Keratinocyte (primary cell): ENCODE data around the gene PLEKHG4. TPM values are rescaled to one million over a fixed set of nuclear protein-coding genes. Genes with fewer than 3 reads are reported as not detected.

Experiments
- DNase-seq: peaks from one replicate; pipeline ENCODE4 v3.0.0-alpha.2; 2011; ENCODE audit warnings: low read depth, missing footprints, low spot score
- FAIRE-seq: peaks from 2 replicates; lab custom pipeline; 2011; peaks lifted over from hg19 to GRCh38; lab: Jason Lieb, UNC
- H2AFZ ChIP-seq: 2 replicates; pipeline ENCODE4 v1.6.0; 2012; ENCODE audit warnings: low read length, control low read depth, inconsistent platforms; ENCODE audit not compliant: control insufficient read depth
- H3K27ac ChIP-seq: 2 replicates; pipeline ENCODE4 v1.5.1; 2011; ENCODE audit warnings: low read length; ENCODE audit not compliant: control insufficient read depth, insufficient read depth
- H3K27me3 ChIP-seq: 3 replicates; pipeline ENCODE4 v1.6.0; 2011; ENCODE audit warnings: low read length; ENCODE audit not compliant: control insufficient read depth, insufficient read depth; ENCODE audit errors: extremely low read depth
- H3K36me3 ChIP-seq, 2 experiments: 2 replicates in 1 of 2; 3 replicates in 1 of 2; pipeline ENCODE4 v1.5.1; 2011; ENCODE audit warnings: low read length in 2 of 2, mild to moderate bottlenecking in 1 of 2; ENCODE audit not compliant: control insufficient read depth in 2 of 2, insufficient read depth in 2 of 2; ENCODE audit errors: extremely low read depth in 1 of 2
- H3K4me1 ChIP-seq: 3 replicates; pipeline ENCODE4 v1.5.1; 2011; ENCODE audit warnings: low read length; ENCODE audit not compliant: control insufficient read depth, insufficient read depth; ENCODE audit errors: extremely low read depth
- H3K4me2 ChIP-seq: 3 replicates; pipeline ENCODE4 v1.6.0; 2011; ENCODE audit warnings: low read depth, low read length; ENCODE audit not compliant: control insufficient read depth, insufficient read depth; ENCODE audit errors: extremely low read depth
- H3K4me3 ChIP-seq, 3 experiments: fragments of 200-600 bp in 1 of 3; sonication (generic) in 1 of 3; 2 replicates in 2 of 3; 3 replicates in 1 of 3; pipeline ENCODE4 v1.5.1; 2011 to 2016; ENCODE audit warnings: low read length in 3 of 3, mild to moderate bottlenecking in 3 of 3, control low read depth in 2 of 3, inconsistent platforms in 1 of 3, low read depth in 1 of 3, mixed read lengths in 1 of 3, mixed run types in 1 of 3, moderate library complexity in 1 of 3; ENCODE audit not compliant: control insufficient read depth in 2 of 3, insufficient read depth in 2 of 3; ENCODE audit errors: extremely low read depth in 1 of 3
- H3K79me2 ChIP-seq: 2 replicates; pipeline ENCODE4 v1.6.0; 2012; ENCODE audit warnings: low read length; ENCODE audit not compliant: control insufficient read depth, insufficient read depth
- H3K9ac ChIP-seq: 3 replicates; pipeline ENCODE4 v1.6.0; 2011; ENCODE audit warnings: low read length; ENCODE audit not compliant: control insufficient read depth, insufficient read depth; ENCODE audit errors: extremely low read depth
- H3K9me1 ChIP-seq: 3 replicates; pipeline ENCODE4 v1.6.0; 2011; ENCODE audit warnings: low read length; ENCODE audit not compliant: control insufficient read depth, insufficient read depth; ENCODE audit errors: extremely low read depth
- H3K9me3 ChIP-seq: 2 replicates; pipeline ENCODE4 v1.5.1; 2012; ENCODE audit warnings: low read depth, low read length; ENCODE audit not compliant: control insufficient read depth
- H4K20me1 ChIP-seq: 3 replicates; pipeline ENCODE4 v1.6.0; 2011; ENCODE audit warnings: low read length; ENCODE audit not compliant: control insufficient read depth, insufficient read depth; ENCODE audit errors: extremely low read depth
- CTCF ChIP-seq, 3 experiments: IDR thresholded peaks in 1 of 3; conservative IDR thresholded peaks in 1 of 3; optimal IDR thresholded peaks in 1 of 3; 2 replicates in 2 of 3; 3 replicates in 1 of 3; pipeline versions ENCODE3 to v1.5.1; 2011; ENCODE audit warnings: low read length in 3 of 3, mild to moderate bottlenecking in 3 of 3, moderate library complexity in 2 of 3, control low read depth in 1 of 3, inconsistent platforms in 1 of 3; ENCODE audit not compliant: insufficient read depth in 2 of 3; ENCODE audit errors: extremely low read depth in 1 of 3
- EZH2 ChIP-seq: IDR thresholded peaks from one replicate; pipeline ENCODE4 v1.6.1; 2012; ENCODE audit warnings: inconsistent platforms, mild to moderate bottlenecking, low read length, moderate library complexity
- dilution Hi-C: fragments of 300-500 bp; cut with MboI; formaldehyde crosslinking; loops from one replicate; pipeline ENCODE4 v1.7.0; 2020; ENCODE audit warnings: low sequenced_read_pairs; ENCODE audit not compliant: extremely low pct_ligation_motif_present
- polyA plus RNA-seq, 5 experiments: library from polyadenylated mRNA; depleted of rRNA in 3 of 5; stranded (reverse) in 3 of 5; stranded (forward) in 1 of 5; unstranded in 1 of 5; fragments of >200 nt; gene quantifications; 1 replicate in 1 of 5; 2 replicates in 3 of 5; 3 replicates in 1 of 5; pipeline versions ENCODE4 v1.2.1 to v1.2.3, GENCODE V29; 2011 to 2012; ENCODE audit warnings: missing spikeins in 2 of 5, low read depth in 1 of 5, low replicate concordance in 1 of 5

Gene PLEKHG4
- polyA plus RNA-seq, 1 donor (not counting 4 experiments of a cell fraction or from before 2014, with no cell fraction given): 1.3 TPM

GRCh38 chr16:67244387-67245185 lies 34.7 kb upstream of the PLEKHG4 start:
- FAIRE-seq: peak; percentile 69
- Histone ChIP-seq H3K4me1 (peaks cover 71% of the 10 kb centered on the region), H3K27ac (peak overlapping the region; percentile 74), H3K9me3 (no peaks in the 10 kb centered on the region), H4K20me1 (no peaks in the 10 kb centered on the region), H3K4me3 (peak overlapping the region in 2 of 3 experiments; percentile 7 to 41), H3K79me2 (peaks cover 16% of the 10 kb centered on the region), H3K27me3 (peaks cover 10% of the 10 kb centered on the region), H3K9me1 (peaks cover 2% of the 10 kb centered on the region), H2AFZ (no peak overlapping the region), H3K4me2 (peak overlapping the region; percentile 85), H3K36me3 (peaks cover 0 to 8% of the 10 kb centered on the region in 2 experiments), H3K9ac (peak overlapping the region; percentile 24)
- no peak for DNase-seq
- dilution Hi-C loops: no loop called here
- no peak for TF ChIP-seq CTCF (optimal IDR thresholded peaks at IDR 0.05 in 1 of 3, IDR thresholded peaks at IDR 0.05 in 1 of 3, conservative IDR thresholded peaks at IDR 0.05 in 1 of 3; ENCODE audit: extremely low read depth in 1 of 3, insufficient read depth in 2 of 3, low read length in 3 of 3)

- peaks cover 16% of the 10 kb centered on the region for H3K27me3 ChIP-seq
- H3K36me3 ChIP-seq: peaks cover 0 to 5% of the 10 kb centered on the region in 2 experiments
- FAIRE-seq (no peak), DNase-seq (no peak)
- peak overlapping the region; percentile 85 for H3K4me2 ChIP-seq
- peaks cover 71% of the 10 kb centered on the region for H3K4me1 ChIP-seq
- peaks cover 16% of the 10 kb centered on the region for H3K79me2 ChIP-seq
- TF ChIP-seq CTCF (optimal IDR thresholded peaks at IDR 0.05 in 1 of 3, IDR thresholded peaks at IDR 0.05 in 1 of 3, conservative IDR thresholded peaks at IDR 0.05 in 1 of 3; ENCODE audit: extremely low read depth in 1 of 3, insufficient read depth in 2 of 3, low read length in 3 of 3) (no peak), EZH2 (no peak)
- no peak overlapping the region for H2AFZ ChIP-seq
- peak overlapping the region in 2 of 3 experiments; percentile 7 to 85 for H3K4me3 ChIP-seq
- peaks cover 2% of the 10 kb centered on the region for H3K9me1 ChIP-seq
- H3K9ac ChIP-seq: no peak overlapping the region
- H3K27ac ChIP-seq: peak overlapping the region; percentile 74
- no peaks in the 10 kb centered on the region for H4K20me1 ChIP-seq
- H3K9me3 ChIP-seq: no peaks in the 10 kb centered on the region
- dilution Hi-C loops: no loop called here
These were observed 34.1 kb upstream of the PLEKHG4 start for GRCh38 chr16:67245186-67245585.
